Activated CD8-positive, alpha-beta memory T cell treated with anti-CD3 and anti-CD28 coated beads, Interleukin-2, amount 50 U/mL, for 4 hours (primary cell): ENCODE measurements around the gene DYRK1B.
"Not testable (repeated sequence)": the region's sequence is repeated elsewhere in the genome, so short reads cannot be mapped to it uniquely, and the experiment has no call there.

Experiments used
- DNase-seq: peaks from one replicate; pipeline ENCODE4 v3.0.0-alpha.2; 2020

The DYRK1B gene

GRCh38 chr19:39833464-39834286, at the start of gene DYRK1B:
Gene DYRK1B (minus strand): TSS chr19:39834162. CDS start chr19:39831867, 2,295 bp downstream.
- DNase-seq = peak; percentile 96

GRCh38 chr19:39882645-39883044, 48.7 kb upstream of the DYRK1B start:
- not testable (repeated sequence) for DNase-seq

- not testable (repeated sequence) for DNase-seq
Observed at GRCh38 chr19:39881495-39882110, 47.6 kb upstream of the DYRK1B start.

- not testable (repeated sequence) for DNase-seq
Observed at GRCh38 chr19:39880241-39880640, 46.3 kb upstream of the DYRK1B start.

- DNase-seq = not testable (repeated sequence)
Observed at GRCh38 chr19:39879796-39880195, 45.8 kb upstream of the DYRK1B start.

GRCh38 chr19:39878866-39879265, 44.9 kb upstream of the DYRK1B start:
- DNase-seq = not testable (repeated sequence)

GRCh38 chr19:39878398-39878797, 44.4 kb upstream of the DYRK1B start:
- DNase-seq = no peak

GRCh38 chr19:39877982-39878381, 44.0 kb upstream of the DYRK1B start:
- DNase-seq = not testable (repeated sequence)

GRCh38 chr19:39877488-39877887, 43.5 kb upstream of the DYRK1B start:
- DNase-seq = peak; percentile 58

GRCh38 chr19:39876486-39876885, 42.5 kb upstream of the DYRK1B start:
- DNase-seq = not testable (repeated sequence)

- not testable (repeated sequence) for DNase-seq
Observed at GRCh38 chr19:39875401-39875864, 41.5 kb upstream of the DYRK1B start.

GRCh38 chr19:39874404-39874803, 40.4 kb upstream of the DYRK1B start:
- DNase-seq = no peak

GRCh38 chr19:39873385-39873784, 39.4 kb upstream of the DYRK1B start:
- no peak for DNase-seq

- no peak for DNase-seq
Observed at GRCh38 chr19:39871886-39872866, 38.2 kb upstream of the DYRK1B start.

GRCh38 chr19:39871362-39871761, 37.4 kb upstream of the DYRK1B start:
- no peak for DNase-seq

GRCh38 chr19:39870171-39870971, 36.4 kb upstream of the DYRK1B start:
- DNase-seq = no peak

GRCh38 chr19:39867952-39868351, 34.0 kb upstream of the DYRK1B start:
- DNase-seq = no peak

GRCh38 chr19:39867133-39867532, 33.2 kb upstream of the DYRK1B start:
- no peak for DNase-seq

GRCh38 chr19:39865953-39866352, 32.0 kb upstream of the DYRK1B start:
- DNase-seq = no peak

- no peak for DNase-seq
Observed at GRCh38 chr19:39865186-39865585, 31.2 kb upstream of the DYRK1B start.

GRCh38 chr19:39864118-39864517, 30.2 kb upstream of the DYRK1B start:
- DNase-seq = no peak

GRCh38 chr19:39858541-39858940, 24.6 kb upstream of the DYRK1B start:
- no peak for DNase-seq
